ENCODE measurements around the gene PPFIBP1.

- TF ChIP-seq CTCF (IDR thresholded peaks at IDR 0.05) (peak; percentile 1), ZFX (IDR thresholded peaks at IDR 0.05; ENCODE audit: borderline replicate concordance) (no peak)
Measured at GRCh38 chr12:27711317-27711682, 187.3 kb downstream of the PPFIBP1 start.

All from 22Rv1 (cell line).